Measurements from ENCODE around the gene EYS.

- no peak for TF ChIP-seq CTCF (IDR thresholded peaks at IDR 0.05)
- no peak for TF ChIP-seq POLR2AphosphoS5 (IDR thresholded peaks at IDR 0.05)
- TF ChIP-seq POLR2A (IDR thresholded peaks at IDR 0.05) = no peak
- TF ChIP-seq EP300 (IDR thresholded peaks at IDR 0.05) = no peak
Measured at GRCh38 chr6:64294034-64294433, 1413.0 kb downstream of the EYS start.
